A673 (cell line): ENCODE data around the gene KIRREL3. TPM values are rescaled to one million over a fixed set of nuclear protein-coding genes. Genes with fewer than 3 reads are reported as not detected.

Source experiments
- BruUV-seq: library from RNA; stranded (reverse); fragments of 400-500 nt; replicated peaks from 2 replicates; lab custom pipeline; 2021; lab: Mats Ljungman, UMichigan
- CTCF ChIA-PET: fragments of 300-600 bp; sonication (Branson Sonifier 250); formaldehyde crosslinking; loops from one replicate; lab custom pipeline; 2022; ENCODE audit warnings: antibody characterized with exemption; lab: Charles Lee
- POLR2A ChIA-PET: fragments of 300-600 bp; sonication (Branson Sonifier 250); formaldehyde crosslinking; loops from one replicate; lab custom pipeline; 2022; ENCODE audit warnings: antibody characterized with exemption; ENCODE audit not compliant: low non-redundant PET; lab: Charles Lee
- DNase-seq: peaks from one replicate; pipeline ENCODE4 v3.0.0-alpha.2; 2015; ENCODE audit warnings: low spot score
- H3K27ac ChIP-seq: fragments of 200-600 bp; sonication (generic); 2 replicates; pipeline ENCODE4 v1.5.1; 2016; ENCODE audit warnings: mixed run types, low read depth, mild to moderate bottlenecking, mixed read lengths, antibody characterized with exemption, low read length; ENCODE audit not compliant: poor library complexity, severe bottlenecking
- H3K27me3 ChIP-seq: fragments of 200-600 bp; sonication (generic); replicated peaks from 2 replicates; pipeline ENCODE4 v1.6.1; 2017; ENCODE audit warnings: mixed run types, low read depth, mild to moderate bottlenecking, mixed read lengths, antibody characterized with exemption, low read length; ENCODE audit not compliant: insufficient read depth, poor library complexity
- H3K36me3 ChIP-seq: fragments of 200-600 bp; sonication (generic); 2 replicates; pipeline ENCODE4 v1.6.1; 2016; ENCODE audit warnings: mixed run types, mild to moderate bottlenecking, mixed read lengths, antibody characterized with exemption, low read length; ENCODE audit not compliant: insufficient read depth, poor library complexity, severe bottlenecking
- H3K4me1 ChIP-seq: fragments of 200-600 bp; sonication (generic); 2 replicates; pipeline ENCODE4 v1.6.1; 2017; ENCODE audit warnings: mixed run types, mild to moderate bottlenecking, mixed read lengths, antibody characterized with exemption, low read length; ENCODE audit not compliant: insufficient read depth, poor library complexity, severe bottlenecking
- H3K4me3 ChIP-seq: fragments of 200-600 bp; sonication (generic); 2 replicates; pipeline ENCODE4 v1.5.1; 2016; ENCODE audit warnings: low read depth, mixed run types, mild to moderate bottlenecking, mixed read lengths, low read length; ENCODE audit not compliant: poor library complexity, severe bottlenecking
- H3K9me3 ChIP-seq: fragments of 200-600 bp; sonication (generic); 2 replicates; pipeline ENCODE4 v1.6.1; 2016; ENCODE audit warnings: mixed run types, low read depth, mild to moderate bottlenecking, mixed read lengths, antibody characterized with exemption, low read length; ENCODE audit not compliant: poor library complexity, severe bottlenecking
- EZH2 ChIP-seq: fragments of 200-600 bp; sonication (generic); IDR thresholded peaks from 2 replicates; pipeline ENCODE4 v1.6.1; 2017; ENCODE audit warnings: borderline replicate concordance, low read depth, mild to moderate bottlenecking, mixed read lengths, antibody characterized with exemption, low read length; ENCODE audit not compliant: poor library complexity, severe bottlenecking
- intact Hi-C: fragments of 100-400 bp; cut with micrococcal nuclease; formaldehyde crosslinking; loops from one replicate; pipeline ENCODE4 v1.10.0; 2022; ENCODE audit not compliant: unreplicated experiment
- total RNA-seq: library from RNA; stranded (reverse); gene quantifications from 2 replicates; pipeline ENCODE4 v1.2.3, GENCODE V29; 2021
- TF ChIP-seq, protein P1 (sequence below): fragments of 300-800, 200-600 bp; sonication (generic); conservative IDR thresholded peaks from 2 replicates; pipeline ENCODE4 v1.5.1; 2017; ENCODE audit warnings: low read depth, mild to moderate bottlenecking, antibody characterized with exemption, low read length, moderate library complexity, mixed read lengths

The KIRREL3 gene
- total RNA-seq, 1 experiment from 2014 or later = not detected

DNA sequence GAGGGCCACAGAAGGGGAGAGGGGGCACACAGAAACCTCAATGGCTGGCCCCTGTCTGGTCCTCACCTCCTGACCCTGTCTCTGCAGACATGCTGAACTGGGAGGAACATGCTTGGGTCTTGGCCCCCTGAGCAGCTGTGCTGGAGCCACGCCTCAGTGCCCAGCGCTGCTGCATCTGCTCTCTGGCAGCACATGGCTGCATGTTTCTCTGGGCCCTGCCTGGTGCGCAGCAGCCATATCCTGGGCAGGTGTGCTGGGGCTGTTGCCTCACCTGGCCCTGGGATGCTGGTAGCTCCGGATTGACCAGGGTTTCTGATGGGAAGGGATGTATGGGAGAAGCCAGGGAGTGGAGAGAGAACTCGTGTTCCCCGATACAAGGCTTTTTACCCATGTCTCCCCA lies 397.1 kb downstream of the KIRREL3 start:
- ChIA-PET POLR2A (no interaction called here), CTCF (no interaction called here)
- intact Hi-C loops = loop anchor here (10.0 kb wide), 1 partner anchor 159 kb away; no protein-coding TSS in a partner anchor
- BruUV-seq = no TSS peak
- no peak overlapping the region for H3K27ac ChIP-seq
- H3K36me3 ChIP-seq = no peaks in the 10 kb centered on the region
- no peak for DNase-seq
- peaks cover 25% of the 10 kb centered on the region for H3K4me1 ChIP-seq
- H3K4me3 ChIP-seq = no peak overlapping the region
- no peaks in the 10 kb centered on the region for H3K9me3 ChIP-seq
- H3K27me3 ChIP-seq = no peaks in the 10 kb centered on the region
- TF ChIP-seq, protein P1, sequence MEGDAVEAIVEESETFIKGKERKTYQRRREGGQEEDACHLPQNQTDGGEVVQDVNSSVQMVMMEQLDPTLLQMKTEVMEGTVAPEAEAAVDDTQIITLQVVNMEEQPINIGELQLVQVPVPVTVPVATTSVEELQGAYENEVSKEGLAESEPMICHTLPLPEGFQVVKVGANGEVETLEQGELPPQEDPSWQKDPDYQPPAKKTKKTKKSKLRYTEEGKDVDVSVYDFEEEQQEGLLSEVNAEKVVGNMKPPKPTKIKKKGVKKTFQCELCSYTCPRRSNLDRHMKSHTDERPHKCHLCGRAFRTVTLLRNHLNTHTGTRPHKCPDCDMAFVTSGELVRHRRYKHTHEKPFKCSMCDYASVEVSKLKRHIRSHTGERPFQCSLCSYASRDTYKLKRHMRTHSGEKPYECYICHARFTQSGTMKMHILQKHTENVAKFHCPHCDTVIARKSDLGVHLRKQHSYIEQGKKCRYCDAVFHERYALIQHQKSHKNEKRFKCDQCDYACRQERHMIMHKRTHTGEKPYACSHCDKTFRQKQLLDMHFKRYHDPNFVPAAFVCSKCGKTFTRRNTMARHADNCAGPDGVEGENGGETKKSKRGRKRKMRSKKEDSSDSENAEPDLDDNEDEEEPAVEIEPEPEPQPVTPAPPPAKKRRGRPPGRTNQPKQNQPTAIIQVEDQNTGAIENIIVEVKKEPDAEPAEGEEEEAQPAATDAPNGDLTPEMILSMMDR = no peak
- no peak for TF ChIP-seq EZH2

DNA sequence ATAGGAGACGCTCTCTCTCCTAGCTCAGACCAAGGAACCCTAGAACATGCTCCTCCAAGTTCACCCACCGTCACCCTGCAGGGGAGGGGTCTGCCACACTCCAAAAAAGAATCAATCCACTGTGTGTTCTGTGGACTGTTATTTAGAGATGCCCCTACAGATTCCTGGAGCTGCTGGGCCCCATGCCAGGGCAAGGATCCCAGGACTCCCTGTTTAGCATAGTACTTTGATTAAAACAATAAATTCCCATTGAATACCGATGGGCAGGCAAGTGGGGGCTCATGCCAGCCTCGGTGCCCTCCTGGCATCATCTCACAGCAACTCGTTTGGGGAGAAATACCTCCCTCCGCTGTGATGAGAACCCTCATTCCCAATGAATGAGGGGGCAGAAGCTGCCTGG lies 397.6 kb downstream of the KIRREL3 start:
- Histone ChIP-seq H3K4me3 (no peak overlapping the region), H3K27ac (no peak overlapping the region), H3K27me3 (no peaks in the 10 kb centered on the region), H3K9me3 (no peaks in the 10 kb centered on the region), H3K4me1 (peaks cover 20% of the 10 kb centered on the region), H3K36me3 (no peaks in the 10 kb centered on the region)
- POLR2A ChIA-PET = no interaction called here
- no peak for TF ChIP-seq EZH2
- TF ChIP-seq, protein P1 = no peak
- no TSS peak for BruUV-seq
- intact Hi-C loops = loop anchor here (10.0 kb wide), 1 partner anchor 158 kb away; no protein-coding TSS in a partner anchor
- DNase-seq = no peak
- CTCF ChIA-PET = no interaction called here

DNA sequence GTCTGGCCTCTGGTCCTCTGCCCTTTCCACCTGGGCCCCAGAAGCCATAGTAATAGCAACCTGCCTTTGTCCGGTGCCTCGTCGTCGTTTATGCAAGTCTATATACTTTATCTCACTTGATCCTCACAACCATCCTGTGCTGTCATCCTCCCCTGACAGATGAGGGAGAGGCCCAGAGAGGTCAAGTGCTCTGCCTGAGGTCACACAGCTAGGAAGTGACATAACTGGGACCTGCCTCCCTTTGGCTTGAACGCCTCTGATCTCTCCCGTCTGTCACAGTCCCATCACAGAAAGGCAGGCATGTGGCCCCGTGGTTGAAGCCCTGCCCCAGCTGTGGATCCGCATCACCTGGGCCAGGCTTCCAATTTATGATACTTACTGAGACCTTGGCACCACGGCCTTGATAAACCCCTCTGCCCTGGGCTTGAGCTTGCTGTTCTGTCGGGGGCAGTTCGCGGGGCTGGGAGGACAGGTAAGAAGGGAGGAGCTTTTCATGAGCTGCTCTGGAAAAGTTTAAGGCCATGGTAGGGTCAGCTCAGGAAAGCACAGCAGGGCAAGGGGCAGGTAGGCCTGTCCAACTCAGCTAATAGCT lies 398.1 kb downstream of the KIRREL3 start:
- Histone ChIP-seq H3K27ac (no peak overlapping the region), H3K4me3 (no peak overlapping the region), H3K36me3 (no peaks in the 10 kb centered on the region), H3K9me3 (no peaks in the 10 kb centered on the region), H3K4me1 (peaks cover 14% of the 10 kb centered on the region), H3K27me3 (no peaks in the 10 kb centered on the region)
- ChIA-PET CTCF (no interaction called here), POLR2A (no interaction called here)
- no peak for DNase-seq
- intact Hi-C loops = loop anchor here (10.0 kb wide), 1 partner anchor 158 kb away; no protein-coding TSS in a partner anchor
- no TSS peak for BruUV-seq
- TF ChIP-seq, protein P1 = no peak
- TF ChIP-seq EZH2 = no peak
